Panc1 (cell line): ENCODE data around the gene ACSS1. TPM values are rescaled to one million over a fixed set of nuclear protein-coding genes. Genes with fewer than 3 reads are reported as not detected.

Experiments
- ATAC-seq: fragments of 200-7000 bp; cut with Tn5 transposase; 2 replicates; pipeline ENCODE4 v1.9.1; 2020; ENCODE audit warnings: mild to moderate bottlenecking, moderate library complexity
- BruUV-seq: library from RNA; stranded (reverse); fragments of 400-500 nt; replicated peaks from 2 replicates; lab custom pipeline; 2021; lab: Mats Ljungman, UMichigan
- CTCF ChIA-PET: fragments of 300-600 bp; sonication (Branson Sonifier 250); formaldehyde crosslinking; loops from one replicate; lab custom pipeline; 2022; ENCODE audit warnings: antibody characterized with exemption; lab: Charles Lee
- POLR2A ChIA-PET: fragments of 300-600 bp; sonication (Branson Sonifier 250); formaldehyde crosslinking; loops from one replicate; lab custom pipeline; 2022; ENCODE audit warnings: antibody characterized with exemption; lab: Charles Lee
- DNase-seq: peaks from one replicate; pipeline ENCODE4 v3.0.0-alpha.2; 2010; ENCODE audit warnings: low read depth, low spot score
- H3K27ac ChIP-seq: 2 replicates; pipeline ENCODE4 v1.5.1; 2011; ENCODE audit warnings: mild to moderate bottlenecking, low read length, inconsistent platforms
- H3K27me3 ChIP-seq: fragments of 200-500 bp; sonication (Bioruptor generic); 2 replicates; pipeline ENCODE4 v1.6.0; 2014; ENCODE audit warnings: low read length, inconsistent platforms; ENCODE audit not compliant: control insufficient read depth, insufficient read depth
- H3K36me3 ChIP-seq: fragments of 200-500 bp; sonication (Bioruptor generic); 2 replicates; pipeline ENCODE4 v1.5.1; 2014; ENCODE audit warnings: inconsistent platforms, mild to moderate bottlenecking, low read length, moderate library complexity; ENCODE audit not compliant: control insufficient read depth, insufficient read depth
- H3K4me1 ChIP-seq: 2 replicates; pipeline ENCODE4 v1.5.1; 2011; ENCODE audit warnings: inconsistent platforms, mild to moderate bottlenecking, low read length, moderate library complexity; ENCODE audit not compliant: control insufficient read depth, insufficient read depth
- H3K4me3 ChIP-seq, 2 experiments: 2 replicates each; pipeline ENCODE4 v1.5.1; 2011 to 2012; ENCODE audit warnings: low read depth in 2 of 2, low read length in 2 of 2, mild to moderate bottlenecking in 2 of 2, inconsistent platforms in 1 of 2, moderate library complexity in 1 of 2
- H3K9me3 ChIP-seq: fragments of 200-500 bp; sonication (Bioruptor generic); 2 replicates; pipeline ENCODE4 v1.5.1; 2014; ENCODE audit warnings: low read depth, mild to moderate bottlenecking, inconsistent platforms, low read length, moderate library complexity; ENCODE audit not compliant: control insufficient read depth, insufficient read depth
- POLR2AphosphoS5 ChIP-seq: IDR thresholded peaks from 2 replicates; pipeline ENCODE4 v1.6.1; 2012; ENCODE audit warnings: mild to moderate bottlenecking, low read depth, low read length, moderate library complexity
- SIN3A ChIP-seq: IDR thresholded peaks from 2 replicates; pipeline ENCODE4 v1.6.1; 2012; ENCODE audit warnings: low read depth, mild to moderate bottlenecking, low read length, moderate library complexity, borderline replicate concordance; ENCODE audit not compliant: insufficient read depth
- TCF7L2 ChIP-seq: IDR thresholded peaks from 2 replicates; pipeline ENCODE4 v1.6.1; 2011; ENCODE audit warnings: mild to moderate bottlenecking, low read depth, low read length, inconsistent platforms
- in situ Hi-C: cut with HindIII; loops from 2 replicates; pipeline ENCODE4 v1.10.0; 2016; ENCODE audit warnings: low sequenced_read_pairs, low pct_unique_long_range_greater_than_20kb
- intact Hi-C: fragments of 100-400 bp; cut with micrococcal nuclease; formaldehyde crosslinking; loops from one replicate; pipeline ENCODE4 v1.10.0; 2022; ENCODE audit not compliant: unreplicated experiment
- total RNA-seq: library from RNA; stranded (reverse); gene quantifications from one replicate; pipeline ENCODE4 v1.2.1, GENCODE V29; 2021; ENCODE audit not compliant: unreplicated experiment
- TF ChIP-seq, protein P1 (sequence below), 2 experiments: IDR thresholded peaks; 2 replicates each; pipeline ENCODE4 v1.6.1; 2011 to 2012; ENCODE audit warnings: low read depth in 2 of 2, control low read depth in 1 of 2, low read length in 1 of 2, mild to moderate bottlenecking in 1 of 2, moderate library complexity in 1 of 2; ENCODE audit not compliant: insufficient read depth in 1 of 2
- TF ChIP-seq, protein P2 (sequence below): fragments of 450-650 bp; IDR thresholded peaks from 2 replicates; pipeline ENCODE4 v1.5.1; 2017; ENCODE audit warnings: mild to moderate bottlenecking

Gene ACSS1
- total RNA-seq, 1 experiment from 2014 or later, result 32.2 TPM

DNA sequence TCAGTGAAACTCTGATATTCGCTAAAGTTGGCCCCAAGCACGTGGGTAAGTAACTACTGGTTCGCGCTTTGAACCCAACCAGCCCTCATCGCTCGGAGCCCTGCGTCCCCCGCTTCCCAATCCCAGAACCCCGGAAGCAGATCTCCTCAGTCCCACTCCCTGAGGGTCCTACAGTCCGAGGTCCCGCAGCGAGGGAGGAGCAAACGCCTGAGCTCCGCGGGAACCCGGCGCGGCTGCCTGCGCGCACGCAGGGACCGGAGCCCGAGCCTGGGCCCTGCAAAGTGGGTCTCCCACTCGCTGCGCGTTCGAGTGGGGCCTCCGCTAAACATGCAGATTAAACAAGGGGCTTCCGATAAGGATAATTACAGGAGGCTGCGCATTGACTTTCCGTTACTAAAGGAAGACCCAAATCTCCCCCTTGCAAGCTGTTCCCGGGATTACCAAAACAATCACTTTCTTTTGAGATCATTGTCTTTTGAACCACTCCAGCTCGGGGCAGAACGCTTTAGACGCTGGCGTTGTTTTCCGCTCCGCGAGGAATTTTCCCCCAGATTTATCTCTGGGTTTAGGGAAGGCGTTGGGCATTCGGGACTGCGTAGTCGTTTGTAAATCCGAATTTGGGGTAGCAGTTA lies 25.3 kb upstream of the ACSS1 start:
- no peak for DNase-seq
- POLR2A ChIA-PET, result no interaction called here
- intact Hi-C loops, result loop anchor here (5.0 kb wide), 1 partner anchor 94 kb away; no protein-coding TSS in a partner anchor
- Histone ChIP-seq H3K27ac (peak overlapping the region; percentile 26; the same call in 1 of the 2 replicates), H3K4me3 (peak overlapping the region; percentile 39 to 67), H3K4me1 (peaks cover 14% of the 10 kb centered on the region), H3K36me3 (no peaks in the 10 kb centered on the region), H3K9me3 (no peaks in the 10 kb centered on the region), H3K27me3 (no peaks in the 10 kb centered on the region; the same call in 1 of the 2 replicates)
- ATAC-seq, result peak; percentile 18
- CTCF ChIA-PET, result no interaction called here
- no peak for TF ChIP-seq SIN3A
- TF ChIP-seq, protein P1, sequence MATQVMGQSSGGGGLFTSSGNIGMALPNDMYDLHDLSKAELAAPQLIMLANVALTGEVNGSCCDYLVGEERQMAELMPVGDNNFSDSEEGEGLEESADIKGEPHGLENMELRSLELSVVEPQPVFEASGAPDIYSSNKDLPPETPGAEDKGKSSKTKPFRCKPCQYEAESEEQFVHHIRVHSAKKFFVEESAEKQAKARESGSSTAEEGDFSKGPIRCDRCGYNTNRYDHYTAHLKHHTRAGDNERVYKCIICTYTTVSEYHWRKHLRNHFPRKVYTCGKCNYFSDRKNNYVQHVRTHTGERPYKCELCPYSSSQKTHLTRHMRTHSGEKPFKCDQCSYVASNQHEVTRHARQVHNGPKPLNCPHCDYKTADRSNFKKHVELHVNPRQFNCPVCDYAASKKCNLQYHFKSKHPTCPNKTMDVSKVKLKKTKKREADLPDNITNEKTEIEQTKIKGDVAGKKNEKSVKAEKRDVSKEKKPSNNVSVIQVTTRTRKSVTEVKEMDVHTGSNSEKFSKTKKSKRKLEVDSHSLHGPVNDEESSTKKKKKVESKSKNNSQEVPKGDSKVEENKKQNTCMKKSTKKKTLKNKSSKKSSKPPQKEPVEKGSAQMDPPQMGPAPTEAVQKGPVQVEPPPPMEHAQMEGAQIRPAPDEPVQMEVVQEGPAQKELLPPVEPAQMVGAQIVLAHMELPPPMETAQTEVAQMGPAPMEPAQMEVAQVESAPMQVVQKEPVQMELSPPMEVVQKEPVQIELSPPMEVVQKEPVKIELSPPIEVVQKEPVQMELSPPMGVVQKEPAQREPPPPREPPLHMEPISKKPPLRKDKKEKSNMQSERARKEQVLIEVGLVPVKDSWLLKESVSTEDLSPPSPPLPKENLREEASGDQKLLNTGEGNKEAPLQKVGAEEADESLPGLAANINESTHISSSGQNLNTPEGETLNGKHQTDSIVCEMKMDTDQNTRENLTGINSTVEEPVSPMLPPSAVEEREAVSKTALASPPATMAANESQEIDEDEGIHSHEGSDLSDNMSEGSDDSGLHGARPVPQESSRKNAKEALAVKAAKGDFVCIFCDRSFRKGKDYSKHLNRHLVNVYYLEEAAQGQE (IDR thresholded peaks at IDR 0.05; ENCODE audit: insufficient read depth in 1 of 2, low read depth in 2 of 2, low read length in 1 of 2), result no peak
- TF ChIP-seq, protein P2, sequence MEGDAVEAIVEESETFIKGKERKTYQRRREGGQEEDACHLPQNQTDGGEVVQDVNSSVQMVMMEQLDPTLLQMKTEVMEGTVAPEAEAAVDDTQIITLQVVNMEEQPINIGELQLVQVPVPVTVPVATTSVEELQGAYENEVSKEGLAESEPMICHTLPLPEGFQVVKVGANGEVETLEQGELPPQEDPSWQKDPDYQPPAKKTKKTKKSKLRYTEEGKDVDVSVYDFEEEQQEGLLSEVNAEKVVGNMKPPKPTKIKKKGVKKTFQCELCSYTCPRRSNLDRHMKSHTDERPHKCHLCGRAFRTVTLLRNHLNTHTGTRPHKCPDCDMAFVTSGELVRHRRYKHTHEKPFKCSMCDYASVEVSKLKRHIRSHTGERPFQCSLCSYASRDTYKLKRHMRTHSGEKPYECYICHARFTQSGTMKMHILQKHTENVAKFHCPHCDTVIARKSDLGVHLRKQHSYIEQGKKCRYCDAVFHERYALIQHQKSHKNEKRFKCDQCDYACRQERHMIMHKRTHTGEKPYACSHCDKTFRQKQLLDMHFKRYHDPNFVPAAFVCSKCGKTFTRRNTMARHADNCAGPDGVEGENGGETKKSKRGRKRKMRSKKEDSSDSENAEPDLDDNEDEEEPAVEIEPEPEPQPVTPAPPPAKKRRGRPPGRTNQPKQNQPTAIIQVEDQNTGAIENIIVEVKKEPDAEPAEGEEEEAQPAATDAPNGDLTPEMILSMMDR, result no peak
- no peak for TF ChIP-seq POLR2AphosphoS5
- no peak for TF ChIP-seq TCF7L2
- BruUV-seq, result no TSS peak
- in situ Hi-C loops, result no loop called here

DNA sequence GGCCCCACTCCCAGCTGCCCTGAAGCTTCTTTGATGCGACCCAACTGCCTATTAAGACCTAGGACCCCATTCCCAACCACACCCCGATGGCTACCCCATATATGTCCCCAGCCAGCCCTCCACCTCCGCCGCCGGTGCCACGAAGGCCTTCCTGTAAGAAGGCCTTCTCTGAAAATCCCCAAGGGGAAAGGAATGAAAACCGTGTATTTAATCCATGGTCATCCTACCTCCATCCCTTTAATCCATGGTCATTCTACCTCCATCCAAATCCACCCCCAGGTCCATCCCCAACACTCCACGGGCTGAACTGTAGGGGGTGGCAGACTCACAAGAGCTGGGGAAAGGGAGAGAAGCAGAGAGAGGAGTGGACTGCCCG lies 24.5 kb upstream of the ACSS1 start:
- H3K4me3 ChIP-seq, result no peak overlapping the region
- H3K9me3 ChIP-seq, result no peaks in the 10 kb centered on the region
- no peaks in the 10 kb centered on the region for H3K36me3 ChIP-seq
- H3K27me3 ChIP-seq, result no peaks in the 10 kb centered on the region; the same call in 1 of the 2 replicates
- BruUV-seq, result no TSS peak
- H3K27ac ChIP-seq, result no peak overlapping the region
- DNase-seq, result no peak
- no peak for ATAC-seq
- in situ Hi-C loops (no loop called here), intact Hi-C loops (loop anchor here (5.0 kb wide), 1 partner anchor 95 kb away; no protein-coding TSS in a partner anchor)
- TF ChIP-seq, protein P2, result no peak; the same call in 1 of the 2 replicates
- TF ChIP-seq POLR2AphosphoS5, result no peak
- no peak for TF ChIP-seq TCF7L2
- TF ChIP-seq SIN3A, result no peak
- TF ChIP-seq, protein P1 (IDR thresholded peaks at IDR 0.05; ENCODE audit: insufficient read depth in 1 of 2, low read depth in 2 of 2, low read length in 1 of 2), result no peak
- CTCF ChIA-PET, result interaction anchor here (0.7 kb wide), 1 partner anchor 18 kb away, joined by 5 read pairs; no protein-coding TSS in a partner anchor
- peaks cover 14% of the 10 kb centered on the region for H3K4me1 ChIP-seq
- POLR2A ChIA-PET, result no interaction called here
